C4-2B (cell line): ENCODE data around the gene SETD1B.

ENCODE experiments used
- ZFX ChIP-seq: fragments of 450-650 bp; IDR thresholded peaks from 2 replicates; pipeline ENCODE4 v1.6.1; 2017
- TF ChIP-seq, protein P1 (sequence below): fragments of 450-650 bp; conservative IDR thresholded peaks from 2 replicates; pipeline ENCODE4 v1.5.1; 2017; ENCODE audit warnings: mild to moderate bottlenecking

DNA sequence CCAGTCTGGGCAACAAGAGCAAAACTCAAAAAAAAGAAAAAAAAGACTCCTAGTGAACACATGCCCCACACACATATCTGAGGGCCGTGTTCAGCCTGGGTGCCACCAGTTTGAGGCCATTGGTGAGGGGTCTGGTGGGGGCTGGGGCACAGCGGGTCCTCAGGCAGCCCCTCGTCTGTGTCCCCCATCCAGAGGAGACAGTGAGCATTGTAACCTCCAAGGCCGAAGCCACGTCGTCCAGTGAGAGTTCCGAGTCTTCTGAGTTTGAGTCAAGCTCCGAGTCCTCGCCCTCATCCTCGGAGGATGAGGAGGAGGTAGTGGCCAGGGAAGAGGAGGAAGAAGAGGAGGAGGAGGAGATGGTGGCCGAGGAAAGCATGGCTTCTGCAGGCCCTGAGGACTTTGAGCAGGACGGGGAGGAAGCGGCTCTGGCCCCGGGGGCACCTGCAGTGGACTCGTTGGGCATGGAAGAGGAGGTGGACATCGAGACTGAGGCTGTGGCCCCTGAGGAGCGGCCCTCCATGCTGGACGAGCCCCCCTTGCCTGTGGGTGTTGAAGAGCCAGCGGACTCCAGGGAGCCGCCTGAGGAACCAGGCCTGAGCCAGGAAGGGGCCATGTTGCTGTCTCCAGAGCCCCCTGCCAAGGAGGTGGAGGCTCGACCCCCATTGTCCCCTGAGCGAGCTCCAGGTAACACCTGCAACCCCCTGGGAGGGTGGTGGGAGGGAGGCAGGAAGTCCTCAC, 15.6 kb downstream of the SETD1B start:
- TF ChIP-seq, protein P1, sequence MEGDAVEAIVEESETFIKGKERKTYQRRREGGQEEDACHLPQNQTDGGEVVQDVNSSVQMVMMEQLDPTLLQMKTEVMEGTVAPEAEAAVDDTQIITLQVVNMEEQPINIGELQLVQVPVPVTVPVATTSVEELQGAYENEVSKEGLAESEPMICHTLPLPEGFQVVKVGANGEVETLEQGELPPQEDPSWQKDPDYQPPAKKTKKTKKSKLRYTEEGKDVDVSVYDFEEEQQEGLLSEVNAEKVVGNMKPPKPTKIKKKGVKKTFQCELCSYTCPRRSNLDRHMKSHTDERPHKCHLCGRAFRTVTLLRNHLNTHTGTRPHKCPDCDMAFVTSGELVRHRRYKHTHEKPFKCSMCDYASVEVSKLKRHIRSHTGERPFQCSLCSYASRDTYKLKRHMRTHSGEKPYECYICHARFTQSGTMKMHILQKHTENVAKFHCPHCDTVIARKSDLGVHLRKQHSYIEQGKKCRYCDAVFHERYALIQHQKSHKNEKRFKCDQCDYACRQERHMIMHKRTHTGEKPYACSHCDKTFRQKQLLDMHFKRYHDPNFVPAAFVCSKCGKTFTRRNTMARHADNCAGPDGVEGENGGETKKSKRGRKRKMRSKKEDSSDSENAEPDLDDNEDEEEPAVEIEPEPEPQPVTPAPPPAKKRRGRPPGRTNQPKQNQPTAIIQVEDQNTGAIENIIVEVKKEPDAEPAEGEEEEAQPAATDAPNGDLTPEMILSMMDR, result no peak
- TF ChIP-seq ZFX, result no peak
